Activated CD8-positive, alpha-beta T cell treated with anti-CD3 and anti-CD28 coated beads for 36 hours (primary cell): ENCODE data around the gene RHBDD1. TPM values are rescaled to one million over a fixed set of nuclear protein-coding genes. Genes with fewer than 3 reads are reported as not detected.

Experiments
- ATAC-seq: fragments of 200-7000 bp; cut with Tn5 transposase; one replicate; pipeline ENCODE4 v1.10.0; 2021; ENCODE audit warnings: mild to moderate bottlenecking, moderate library complexity
- CTCF ChIA-PET: fragments of 350-600 bp; sonication (Branson Sonifier 250); formaldehyde crosslinking; loops from one replicate; lab custom pipeline; 2021; ENCODE audit warnings: antibody characterized with exemption; lab: Charles Lee
- POLR2A ChIA-PET: fragments of 350-600 bp; sonication (Branson Sonifier 250); formaldehyde crosslinking; loops from one replicate; lab custom pipeline; 2021; ENCODE audit warnings: antibody characterized with exemption; lab: Charles Lee
- DNase-seq: peaks from one replicate; pipeline ENCODE4 v3.0.0-alpha.2; 2020
- H3K27ac Mint-ChIP-seq: one replicate; pipeline ENCODE4 v1.8.0; 2021; ENCODE audit warnings: mild to moderate bottlenecking, mixed read lengths
- H3K27me3 Mint-ChIP-seq: one replicate; pipeline ENCODE4 v1.8.0; 2021; ENCODE audit warnings: mixed read lengths
- H3K36me3 Mint-ChIP-seq: one replicate; pipeline ENCODE4 v1.8.0; 2021; ENCODE audit warnings: low read depth, mixed read lengths
- H3K4me1 Mint-ChIP-seq: one replicate; pipeline ENCODE4 v1.8.0; 2021; ENCODE audit warnings: low read depth, mixed read lengths
- H3K4me3 Mint-ChIP-seq: one replicate; pipeline ENCODE4 v1.8.0; 2021; ENCODE audit warnings: mild to moderate bottlenecking, moderate library complexity, mixed read lengths
- H3K9me3 Mint-ChIP-seq: one replicate; pipeline ENCODE4 v1.8.0; 2021; ENCODE audit warnings: mixed read lengths
- CTCF ChIP-seq: fragments of 200-600 bp; IDR thresholded peaks from one replicate; pipeline ENCODE4 v1.8.0; 2022; ENCODE audit warnings: antibody characterized with exemption, mild to moderate bottlenecking
- intact Hi-C: fragments of 100-400 bp; cut with micrococcal nuclease; formaldehyde crosslinking; loops from one replicate; pipeline ENCODE4 v1.10.0; 2022
- total RNA-seq, 2 experiments: library from RNA; stranded (reverse); gene quantifications; one replicate each; pipeline ENCODE4 v1.2.3, GENCODE V29; 2021

The RHBDD1 gene
- total RNA-seq, 2 experiments from 2014 or later = 34.3 to 35.9 TPM

GRCh38 chr2:226818930-226819329 lies 16.9 kb upstream of the RHBDD1 start:
- POLR2A ChIA-PET = interaction anchor here (1.4 kb wide), 1 partner anchor 16 kb away, joined by 3 read pairs; the partner anchor contains the start of gene RHBDD1
- intact Hi-C loops = loop anchor here (10.0 kb wide), 1 partner anchor 286 kb away; no protein-coding TSS in a partner anchor
- H3K27ac Mint-ChIP-seq = no peak overlapping the region

GRCh38 chr2:226825056-226825455 lies 10.8 kb upstream of the RHBDD1 start:
- peaks cover 7% of the 10 kb centered on the region for H3K4me1 Mint-ChIP-seq
- POLR2A ChIA-PET = interaction anchor here (2.4 kb wide), 1 partner anchor 10 kb away, joined by 9 read pairs; the partner anchor contains the start of gene RHBDD1
- ATAC-seq (no peak), DNase-seq (no peak)
- CTCF ChIA-PET = interaction anchor here (1.2 to 1.5 kb wide), 3 partner anchors 10 to 160 kb away, joined by 3 to 4 read pairs (median 4); partner anchors contain the start of gene RHBDD1
- no peaks in the 10 kb centered on the region for H3K36me3 Mint-ChIP-seq
- intact Hi-C loops = no loop called here
- no peak for TF ChIP-seq CTCF
- no peak overlapping the region for H3K27ac Mint-ChIP-seq
- no peak overlapping the region for H3K4me3 Mint-ChIP-seq
- H3K27me3 Mint-ChIP-seq = no peaks in the 10 kb centered on the region
- no peaks in the 10 kb centered on the region for H3K9me3 Mint-ChIP-seq

More at GRCh38 chr2:226818930-226819329, 16.9 kb upstream of the RHBDD1 start:
- no peak overlapping the region for H3K4me3 Mint-ChIP-seq
- no peak for TF ChIP-seq CTCF
- H3K36me3 Mint-ChIP-seq = no peaks in the 10 kb centered on the region
- no peaks in the 10 kb centered on the region for H3K4me1 Mint-ChIP-seq
- ATAC-seq (no peak), DNase-seq (no peak)
- CTCF ChIA-PET = interaction anchor here (3.4 kb wide), 1 partner anchor 16 kb away, joined by 17 read pairs; no protein-coding TSS in a partner anchor
- no peaks in the 10 kb centered on the region for H3K9me3 Mint-ChIP-seq
- H3K27me3 Mint-ChIP-seq = peaks cover 10% of the 10 kb centered on the region

GRCh38 chr2:226828191-226828590 lies 7.7 kb upstream of the RHBDD1 start:
- POLR2A ChIA-PET = no interaction called here
- no peaks in the 10 kb centered on the region for H3K27me3 Mint-ChIP-seq

GRCh38 chr2:226829721-226830631 lies 5.9 kb upstream of the RHBDD1 start:
- CTCF ChIA-PET = interaction anchor here (1.0 to 1.2 kb wide), 4 partner anchors 9 to 61 kb away, joined by 3 to 4 read pairs (median 3); no protein-coding TSS in a partner anchor
- H3K9me3 Mint-ChIP-seq = peaks cover 8% of the 10 kb centered on the region
- H3K27me3 Mint-ChIP-seq = no peaks in the 10 kb centered on the region
- peaks cover 28% of the 10 kb centered on the region for H3K36me3 Mint-ChIP-seq
- POLR2A ChIA-PET = interaction anchor here (1.0 kb wide), 1 partner anchor 39 kb away, joined by 3 read pairs; no protein-coding TSS in a partner anchor
- H3K4me3 Mint-ChIP-seq = no peak overlapping the region
- TF ChIP-seq CTCF = no peak
- DNase-seq = no peak
- intact Hi-C loops = no loop called here
- H3K4me1 Mint-ChIP-seq = peaks cover 25% of the 10 kb centered on the region
- H3K27ac Mint-ChIP-seq = no peak overlapping the region
- ATAC-seq = no peak

More at GRCh38 chr2:226828191-226828590, 7.7 kb upstream of the RHBDD1 start:
- intact Hi-C loops = no loop called here
- peaks cover 18% of the 10 kb centered on the region for H3K36me3 Mint-ChIP-seq
- H3K9me3 Mint-ChIP-seq = peaks cover 8% of the 10 kb centered on the region
- H3K27ac Mint-ChIP-seq = no peak overlapping the region
- peaks cover 20% of the 10 kb centered on the region for H3K4me1 Mint-ChIP-seq
- ATAC-seq (no peak), DNase-seq (no peak)
- TF ChIP-seq CTCF = no peak
- CTCF ChIA-PET = interaction anchor here (1.8 kb wide), 1 partner anchor 25 kb away, joined by 14 read pairs; no protein-coding TSS in a partner anchor
- no peak overlapping the region for H3K4me3 Mint-ChIP-seq
